ENCODE measurements around the gene SLC2A4RG.

Gene SLC2A4RG

DNA sequence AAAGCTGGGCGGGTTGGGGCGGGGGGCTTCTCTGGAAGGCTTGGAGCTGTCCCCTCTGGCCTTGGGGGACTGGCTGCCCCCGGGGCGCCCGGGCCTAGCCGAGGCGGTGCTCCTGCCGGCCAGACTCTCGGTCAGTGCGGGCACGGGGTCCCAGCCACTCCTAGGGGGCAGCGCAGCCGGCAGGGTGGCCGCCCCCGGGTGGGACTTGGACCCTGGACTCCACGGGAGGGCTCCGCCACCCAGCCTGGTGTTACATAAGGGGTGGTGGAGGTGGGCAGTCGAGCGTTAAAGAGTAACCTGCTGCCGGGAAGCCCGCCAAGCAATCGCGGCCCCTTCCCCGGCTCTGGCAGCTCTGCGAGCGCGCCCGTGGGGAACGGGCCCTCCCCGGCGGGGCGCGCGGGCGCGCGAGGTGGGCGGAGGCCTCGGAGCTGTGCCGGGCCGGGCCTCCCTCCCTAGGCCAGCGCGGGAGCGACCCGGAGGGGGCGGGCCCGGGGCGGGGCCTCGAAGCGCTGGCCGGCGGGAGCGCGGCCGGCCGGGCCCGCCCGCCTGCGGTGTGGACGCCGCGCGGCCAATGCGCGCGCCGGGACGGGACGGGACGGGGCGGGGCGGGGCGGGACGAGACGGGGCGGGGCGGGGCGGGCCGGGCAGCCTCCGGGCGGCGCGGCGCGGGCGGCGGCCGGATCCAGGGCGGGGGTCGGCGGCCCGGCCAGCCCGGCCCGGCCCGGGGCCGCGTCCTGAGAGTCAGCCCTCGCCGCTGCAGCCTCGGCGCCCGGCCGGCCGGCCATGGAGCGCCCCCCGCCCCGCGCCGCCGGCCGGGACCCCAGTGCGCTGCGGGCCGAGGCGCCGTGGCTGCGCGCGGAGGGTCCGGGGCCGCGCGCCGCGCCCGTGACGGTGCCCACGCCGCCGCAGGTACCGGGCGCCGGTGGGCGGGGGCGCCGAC lies at the start of gene SLC2A4RG:
Gene SLC2A4RG, plus strand, starts transcription at position 647 of the 940 bp plus-strand sequence. Its CDS starts 137 bp downstream, at position 784.
- peak; percentile 88 for DNase-seq

- DNase-seq: no peak
Observed at GRCh38 chr20:63690003-63690897, 49.3 kb upstream of the SLC2A4RG start.

DNA sequence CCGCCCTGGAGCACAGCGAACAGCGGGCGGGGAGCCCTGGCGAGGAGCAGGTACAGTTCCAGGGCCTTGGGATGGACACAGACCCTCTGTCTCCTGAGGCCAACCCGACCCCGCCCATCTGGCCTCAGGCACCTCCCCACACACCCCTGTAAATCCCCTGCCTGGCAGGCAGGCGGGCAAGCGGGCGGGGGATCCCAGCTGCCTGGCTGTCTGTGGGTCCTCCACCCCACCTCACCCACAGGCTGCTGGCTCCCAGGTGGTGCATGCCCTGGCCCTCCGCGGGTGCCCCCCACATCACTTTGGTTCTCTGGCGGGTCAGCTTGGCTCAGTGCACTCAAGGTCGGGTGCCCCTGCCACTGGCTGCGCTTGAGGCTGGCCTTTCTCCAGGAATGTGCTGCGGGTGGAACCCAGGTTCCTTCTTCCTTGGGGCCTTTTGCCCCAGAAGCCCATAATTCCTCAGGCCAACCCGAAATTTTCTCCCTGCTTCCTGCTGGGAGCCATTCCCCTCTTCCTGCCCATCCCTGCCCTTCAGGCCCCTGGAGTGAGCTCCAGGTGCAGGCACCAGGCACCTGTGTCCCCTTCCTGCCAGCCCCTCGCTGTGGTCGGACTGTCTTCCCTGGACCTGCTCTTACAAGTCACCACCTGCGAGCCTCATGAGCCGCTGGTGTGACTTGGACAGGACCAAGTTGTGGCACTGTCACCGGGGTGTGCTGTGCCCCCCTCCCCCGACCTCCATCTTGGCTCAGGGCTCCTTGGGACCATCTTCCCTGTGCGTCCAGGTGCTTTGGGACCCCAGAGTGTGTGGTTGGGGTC lies 48.5 kb upstream of the SLC2A4RG start:
- DNase-seq: no peak

DNA sequence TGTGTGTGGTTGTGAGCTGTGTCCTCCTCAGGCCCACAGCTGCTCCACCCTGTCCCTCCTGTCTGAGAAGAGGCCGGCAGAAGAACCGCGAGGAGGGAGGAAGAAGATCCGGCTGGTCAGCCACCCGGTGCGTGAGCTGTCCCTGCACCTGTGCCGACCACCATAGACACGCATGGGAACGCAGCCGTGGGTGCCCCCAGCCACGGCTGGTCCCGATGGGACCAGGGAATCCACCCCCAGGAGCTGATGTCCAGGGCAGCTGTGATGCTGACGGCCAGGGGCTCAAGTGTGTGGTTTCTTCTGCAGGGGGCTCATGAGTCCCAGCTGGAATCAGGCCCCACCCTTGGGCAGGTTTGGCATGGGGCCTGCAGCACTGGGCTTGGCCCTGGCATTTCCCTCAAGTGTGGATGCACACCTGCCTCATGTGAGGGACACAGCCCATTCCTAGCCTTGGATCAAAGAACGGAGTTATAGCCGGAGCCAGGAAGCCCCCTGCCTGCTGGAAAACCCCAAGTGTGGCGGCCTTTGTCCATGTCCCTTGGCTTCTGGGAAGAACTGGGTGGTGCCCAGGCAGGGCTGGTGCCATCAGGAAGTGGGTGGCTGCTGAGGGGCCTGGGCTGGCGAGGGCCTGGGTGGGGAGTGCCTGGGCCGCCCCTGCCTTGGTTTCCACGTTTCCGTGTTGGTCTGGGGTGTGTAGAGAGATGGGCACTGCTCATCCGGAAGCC lies 47.7 kb upstream of the SLC2A4RG start:
- DNase-seq: no peak

GRCh38 chr20:63692436-63693082 lies 47.0 kb upstream of the SLC2A4RG start:
- DNase-seq: no peak

DNA sequence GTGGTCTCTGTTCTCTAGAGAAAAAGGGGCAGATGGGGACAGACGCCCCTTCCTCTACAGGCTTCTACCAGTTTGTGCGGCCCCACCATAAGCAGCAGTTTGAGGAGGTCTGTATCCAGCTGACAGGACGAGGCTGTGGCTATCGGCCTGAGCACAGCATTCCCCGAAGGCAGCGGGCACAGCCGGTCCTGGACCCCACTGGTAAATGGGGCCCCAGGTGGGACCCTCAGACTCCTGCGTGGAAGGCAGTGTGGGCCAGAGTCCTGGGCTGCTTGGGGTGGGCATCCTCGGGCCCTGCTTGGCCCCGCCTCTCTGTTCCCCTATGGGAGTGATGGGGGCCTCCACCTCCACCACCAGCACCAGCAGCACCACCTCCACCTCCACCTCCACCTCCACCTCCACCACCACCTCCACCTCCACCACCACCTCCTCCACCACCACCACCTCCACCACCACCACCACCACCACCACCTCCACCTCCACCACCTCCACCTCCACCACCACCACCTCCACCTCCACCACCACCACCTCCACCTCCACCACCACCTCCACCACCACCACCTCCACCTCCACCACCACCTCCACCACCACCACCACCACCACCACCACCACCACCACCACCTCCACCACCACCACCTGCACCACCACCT lies 46.4 kb upstream of the SLC2A4RG start:
- DNase-seq: no peak

DNA sequence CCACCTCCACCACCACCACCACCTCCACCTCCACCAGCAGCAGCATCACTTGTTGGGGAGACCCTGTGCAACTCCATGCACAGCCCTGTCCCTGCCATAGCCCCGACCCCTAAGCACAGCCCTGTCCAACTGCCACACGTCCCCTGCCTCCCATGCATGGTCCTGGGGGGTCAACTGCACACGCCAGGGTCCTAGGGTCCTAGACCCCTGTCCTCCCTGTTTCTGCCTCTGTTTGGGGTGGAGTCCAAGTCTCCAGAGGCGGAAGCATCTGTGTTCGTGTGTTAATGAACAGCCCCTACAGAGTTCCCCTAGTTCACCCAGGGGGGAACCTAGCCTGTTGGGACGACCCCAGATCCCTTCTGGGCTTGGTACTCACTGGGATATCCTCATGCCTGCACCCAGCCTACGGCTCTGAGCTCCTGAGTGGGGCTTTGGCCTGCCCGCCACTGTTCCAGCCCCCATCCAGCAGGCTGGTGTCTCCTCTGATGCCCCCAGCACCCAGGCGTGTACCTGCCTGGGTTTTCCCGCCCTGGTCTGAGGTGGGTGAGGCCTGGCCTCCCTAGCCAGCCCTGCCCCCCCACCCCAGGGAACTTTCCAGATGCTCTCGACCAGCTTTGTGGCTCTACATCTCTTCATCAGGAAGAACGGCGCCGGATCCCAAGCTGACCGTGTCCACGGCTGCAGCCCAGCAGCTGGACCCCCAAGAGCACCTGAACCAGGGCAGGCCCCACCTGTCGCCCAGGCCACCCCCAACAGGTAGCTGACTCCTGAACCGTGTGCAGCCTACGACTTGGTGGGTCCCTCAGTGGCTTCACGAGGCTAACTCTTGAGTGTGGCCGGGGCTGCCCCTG lies 45.6 kb upstream of the SLC2A4RG start:
- DNase-seq: no peak

DNA sequence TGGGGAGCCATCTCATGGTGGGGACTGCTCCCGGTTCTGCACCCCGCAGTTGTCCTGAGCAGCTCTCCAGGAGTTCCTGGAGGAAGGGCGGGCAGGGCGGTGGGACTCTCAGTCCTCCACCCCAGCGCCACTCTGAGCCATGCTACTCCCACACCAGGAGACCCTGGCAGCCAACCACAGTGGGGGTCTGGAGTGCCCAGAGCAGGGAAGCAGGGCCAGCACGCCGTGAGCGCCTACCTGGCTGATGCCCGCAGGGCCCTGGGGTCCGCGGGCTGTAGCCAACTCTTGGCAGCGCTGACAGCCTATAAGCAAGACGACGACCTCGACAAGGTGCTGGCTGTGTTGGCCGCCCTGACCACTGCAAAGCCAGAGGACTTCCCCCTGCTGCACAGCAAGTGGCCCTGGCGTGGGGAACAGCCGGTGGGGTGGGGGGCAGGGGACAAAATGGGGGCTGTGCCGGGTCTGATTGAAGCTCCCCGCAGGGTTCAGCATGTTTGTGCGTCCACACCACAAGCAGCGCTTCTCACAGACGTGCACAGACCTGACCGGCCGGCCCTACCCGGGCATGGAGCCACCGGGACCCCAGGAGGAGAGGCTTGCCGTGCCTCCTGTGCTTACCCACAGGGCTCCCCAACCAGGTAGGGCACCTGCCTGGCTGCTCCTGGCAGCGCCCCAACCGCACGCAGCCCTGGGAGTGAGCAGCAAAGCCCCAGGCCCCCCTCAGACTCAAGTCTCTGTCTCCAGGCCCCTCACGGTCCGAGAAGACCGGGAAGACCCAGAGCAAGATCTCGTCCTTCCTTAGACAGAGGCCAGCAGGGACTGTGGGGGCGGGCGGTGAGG lies 44.8 kb upstream of the SLC2A4RG start:
- no peak for DNase-seq

DNA sequence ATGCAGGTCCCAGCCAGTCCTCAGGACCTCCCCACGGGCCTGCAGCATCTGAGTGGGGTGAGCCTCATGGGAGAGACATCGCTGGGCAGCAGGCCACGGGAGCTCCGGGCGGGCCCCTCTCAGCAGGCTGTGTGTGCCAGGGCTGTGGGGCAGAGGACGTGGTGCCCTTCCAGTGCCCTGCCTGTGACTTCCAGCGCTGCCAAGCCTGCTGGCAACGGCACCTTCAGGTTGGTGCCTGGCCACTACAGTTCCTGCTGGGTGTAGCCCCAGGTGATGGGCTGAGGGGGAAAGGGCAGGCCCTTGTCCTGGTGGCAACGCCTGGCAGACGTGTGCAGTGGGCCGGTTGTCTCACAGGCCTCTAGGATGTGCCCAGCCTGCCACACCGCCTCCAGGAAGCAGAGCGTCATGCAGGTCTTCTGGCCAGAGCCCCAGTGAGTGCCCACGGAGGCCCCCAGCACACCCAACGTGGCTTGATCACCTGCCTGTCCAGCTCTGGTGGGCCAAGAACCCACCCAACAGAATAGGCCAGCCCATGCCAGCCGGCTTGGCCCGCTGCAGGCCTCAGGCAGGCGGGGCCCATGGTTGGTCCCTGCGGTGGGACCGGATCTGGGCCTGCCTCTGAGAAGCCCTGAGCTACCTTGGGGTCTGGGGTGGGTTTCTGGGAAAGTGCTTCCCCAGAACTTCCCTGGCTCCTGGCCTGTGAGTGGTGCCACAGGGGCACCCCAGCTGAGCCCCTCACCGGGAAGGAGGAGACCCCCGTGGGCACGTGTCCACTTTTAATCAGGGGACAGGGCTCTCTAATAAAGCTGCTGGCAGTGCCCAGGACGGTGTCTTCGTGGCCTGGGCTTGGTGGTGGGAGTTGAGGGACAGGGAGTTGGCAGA lies 43.9 kb upstream of the SLC2A4RG start:
- DNase-seq: no peak

- DNase-seq: no peak
Observed at GRCh38 chr20:63696306-63696627, 43.3 kb upstream of the SLC2A4RG start.

GRCh38 chr20:63696628-63697356 lies 42.8 kb upstream of the SLC2A4RG start, which contains the start of gene TNFRSF6B:
TNFRSF6B (plus strand) TSS chr20:63696652; CDS start chr20:63696768, 116 bp downstream.
- no peak for DNase-seq

- no peak for DNase-seq
Observed at GRCh38 chr20:63697357-63697867, 42.2 kb upstream of the SLC2A4RG start.

DNA sequence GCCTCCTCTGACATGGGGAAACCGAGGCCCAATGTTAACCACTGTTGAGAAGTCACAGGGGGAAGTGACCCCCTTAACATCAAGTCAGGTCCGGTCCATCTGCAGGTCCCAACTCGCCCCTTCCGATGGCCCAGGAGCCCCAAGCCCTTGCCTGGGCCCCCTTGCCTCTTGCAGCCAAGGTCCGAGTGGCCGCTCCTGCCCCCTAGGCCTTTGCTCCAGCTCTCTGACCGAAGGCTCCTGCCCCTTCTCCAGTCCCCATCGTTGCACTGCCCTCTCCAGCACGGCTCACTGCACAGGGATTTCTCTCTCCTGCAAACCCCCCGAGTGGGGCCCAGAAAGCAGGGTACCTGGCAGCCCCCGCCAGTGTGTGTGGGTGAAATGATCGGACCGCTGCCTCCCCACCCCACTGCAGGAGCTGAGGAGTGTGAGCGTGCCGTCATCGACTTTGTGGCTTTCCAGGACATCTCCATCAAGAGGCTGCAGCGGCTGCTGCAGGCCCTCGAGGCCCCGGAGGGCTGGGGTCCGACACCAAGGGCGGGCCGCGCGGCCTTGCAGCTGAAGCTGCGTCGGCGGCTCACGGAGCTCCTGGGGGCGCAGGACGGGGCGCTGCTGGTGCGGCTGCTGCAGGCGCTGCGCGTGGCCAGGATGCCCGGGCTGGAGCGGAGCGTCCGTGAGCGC lies 41.6 kb upstream of the SLC2A4RG start:
- no peak for DNase-seq

GRCh38 chr20:63698739-63699465 lies 40.7 kb upstream of the SLC2A4RG start:
- DNase-seq: no peak

GRCh38 chr20:63699466-63700198 lies 39.9 kb upstream of the SLC2A4RG start:
- no peak for DNase-seq

All from RPMI8226 (cell line).